GM12878 (cell line): ENCODE measurements around the gene HTR1D. TPM values are rescaled to one million over a fixed set of nuclear protein-coding genes. Genes with fewer than 3 reads are reported as not detected.

Source experiments
- ATAC-seq: fragments of 200-7000 bp; cut with Tn5 transposase; 3 replicates; pipeline ENCODE4 v1.9.1; 2020; ENCODE audit warnings: mild to moderate bottlenecking, moderate library complexity
- BruUV-seq: library from RNA; stranded (reverse); fragments of 400-500 nt; replicated peaks from 2 replicates; lab custom pipeline; 2021; lab: Mats Ljungman, UMichigan
- CTCF ChIA-PET: fragments of 300-600 bp; sonication (Branson Sonifier 250); formaldehyde crosslinking; extraction: SDS; loops from one replicate; lab custom pipeline; 2021; ENCODE audit warnings: inconsistent platforms; lab: Yijun Ruan, JAX
- POLR2A ChIA-PET: fragments of 350-600 bp; formaldehyde crosslinking; extraction: SDS; loops from one replicate; lab custom pipeline; 2021; ENCODE audit warnings: inconsistent platforms; lab: Charles Lee
- RAD21 ChIA-PET: fragments of 300-600 bp; sonication (Branson Sonifier 250); formaldehyde crosslinking; loops from one replicate; lab custom pipeline; 2023; ENCODE audit warnings: antibody characterized with exemption; ENCODE audit not compliant: unreplicated experiment; lab: Charles Lee
- SMC1A ChIA-PET: fragments of 300-600 bp; sonication (Branson Sonifier 250); formaldehyde crosslinking; loops from one replicate; lab custom pipeline; 2023; ENCODE audit not compliant: unreplicated experiment, uncharacterized antibody; lab: Charles Lee
- DNase-seq: peaks from one replicate; pipeline ENCODE4 v3.0.0-alpha.2; 2011; ENCODE audit warnings: low read depth, low spot score
- FAIRE-seq: peaks from 3 replicates; lab custom pipeline; 2011; peaks lifted over from hg19 to GRCh38; lab: Jason Lieb, UNC
- H2AFZ ChIP-seq: 2 replicates; pipeline ENCODE4 v1.6.0; 2011; ENCODE audit warnings: low read depth, low read length, control low read depth; ENCODE audit not compliant: control insufficient read depth
- H3K27ac ChIP-seq: 2 replicates; pipeline ENCODE4 v1.5.1; 2011; ENCODE audit warnings: control low read depth; ENCODE audit not compliant: control insufficient read depth, insufficient read depth
- H3K27me3 ChIP-seq, 2 experiments: replicated peaks in 1 of 2; 2 replicates each; pipeline versions ENCODE4 v1.6.0 to v1.6.1; 2011; ENCODE audit warnings: low read length in 1 of 2; ENCODE audit not compliant: control insufficient read depth in 2 of 2, insufficient read depth in 2 of 2
- H3K36me3 ChIP-seq, 2 experiments: 2 replicates each; pipeline ENCODE4 v1.5.1; 2011; ENCODE audit warnings: low read length in 1 of 2; ENCODE audit not compliant: control insufficient read depth in 2 of 2, insufficient read depth in 2 of 2
- H3K4me1 ChIP-seq: 2 replicates; pipeline ENCODE4 v1.6.1; 2011; ENCODE audit warnings: mild to moderate bottlenecking, low read length, moderate library complexity, mixed read lengths; ENCODE audit not compliant: control insufficient read depth, insufficient read depth
- H3K4me2 ChIP-seq: 2 replicates; pipeline ENCODE4 v1.6.0; 2011; ENCODE audit warnings: control low read depth; ENCODE audit not compliant: control insufficient read depth, insufficient read depth
- H3K4me3 ChIP-seq: fragments of 200-600 bp; sonication (generic); 2 replicates; pipeline ENCODE4 v1.5.1; 2016
- H3K79me2 ChIP-seq: 2 replicates; pipeline ENCODE4 v1.6.0; 2011; ENCODE audit warnings: low read length; ENCODE audit not compliant: control insufficient read depth, insufficient read depth
- H3K9ac ChIP-seq: 2 replicates; pipeline ENCODE4 v1.8.0; 2011; ENCODE audit warnings: low read length, control low read depth, mixed read lengths; ENCODE audit not compliant: control insufficient read depth, insufficient read depth
- H3K9me3 ChIP-seq: replicated peaks from 3 replicates; pipeline ENCODE4 v1.5.1; 2011; ENCODE audit warnings: mild to moderate bottlenecking, low read length; ENCODE audit not compliant: control insufficient read depth, insufficient read depth
- H4K20me1 ChIP-seq: 2 replicates; pipeline ENCODE4 v1.6.0; 2011; ENCODE audit not compliant: control insufficient read depth, insufficient read depth
- BMI1 ChIP-seq: fragments of 450-650 bp; IDR thresholded peaks from 2 replicates; pipeline ENCODE4 v1.6.1; 2016; ENCODE audit warnings: mild to moderate bottlenecking, moderate library complexity, borderline replicate concordance
- CUX1 ChIP-seq: IDR thresholded peaks from 2 replicates; pipeline ENCODE4 v1.6.1; 2012; ENCODE audit warnings: improper control_type of control experiment, low read depth, low read length; ENCODE audit not compliant: insufficient replicate concordance
- EGR1 ChIP-seq, 2 experiments: IDR thresholded peaks; 1 replicate in 1 of 2; 2 replicates in 1 of 2; pipeline ENCODE4 v1.6.1; 2011 to 2012; ENCODE audit warnings: low read depth in 2 of 2, low read length in 2 of 2, borderline replicate concordance in 1 of 2, mild to moderate bottlenecking in 1 of 2, moderate library complexity in 1 of 2
- ELK1 ChIP-seq: IDR thresholded peaks from 2 replicates; pipeline ENCODE4 v1.6.1; 2012; ENCODE audit warnings: low read depth, low read length, improper control_type of control experiment
- HCFC1 ChIP-seq: fragments of 150-350 bp; IDR thresholded peaks from 2 replicates; pipeline ENCODE4 v1.6.1; 2014; ENCODE audit warnings: low read length
- LARP7 ChIP-seq: fragments of 450-650 bp; IDR thresholded peaks from 2 replicates; pipeline ENCODE4 v1.6.1; 2017; ENCODE audit warnings: mild to moderate bottlenecking
- NR2C1 ChIP-seq: fragments of 450-650 bp; IDR thresholded peaks from 2 replicates; pipeline ENCODE4 v1.6.1; 2017; ENCODE audit warnings: antibody characterized with exemption, mild to moderate bottlenecking, moderate library complexity
- RB1 ChIP-seq: fragments of 450-650 bp; formaldehyde crosslinking; IDR thresholded peaks from 2 replicates; pipeline ENCODE4 v1.6.1; 2017; ENCODE audit warnings: mild to moderate bottlenecking, borderline replicate concordance
- RBBP5 ChIP-seq: fragments of 200-600 bp; sonication (generic); conservative IDR thresholded peaks from 2 replicates; pipeline ENCODE4 v1.6.1; 2016
- SIN3A ChIP-seq: IDR thresholded peaks from 2 replicates; pipeline ENCODE4 v1.6.1; 2012; ENCODE audit warnings: low read depth, low read length, improper control_type of control experiment
- SMC3 ChIP-seq: IDR thresholded peaks from 2 replicates; pipeline ENCODE4 v1.6.1; 2011; ENCODE audit warnings: low read length, improper control_type of control experiment, borderline replicate concordance
- STAT3 ChIP-seq: IDR thresholded peaks from 2 replicates; pipeline ENCODE4 v1.6.1; 2011; ENCODE audit warnings: low read depth, low read length, improper control_type of control experiment
- TCF7 ChIP-seq: IDR thresholded peaks from 2 replicates; pipeline ENCODE4 v1.6.1; 2014; ENCODE audit warnings: antibody characterized with exemption, borderline replicate concordance
- ZNF687 ChIP-seq: fragments of 450-650 bp; IDR thresholded peaks from 2 replicates; pipeline ENCODE4 v1.6.1; 2017; ENCODE audit warnings: mild to moderate bottlenecking, moderate library complexity
- WGBS: methylation state at CpG from one replicate; pipeline ENCODE4 v1.1.6; 2016; ENCODE audit warnings: low lambda C conversion rate; ENCODE audit not compliant: insufficient replicate concordance, insufficient coverage; ENCODE audit errors: missing lambda C conversion rate; 5-methylcytosine and 5-hydroxymethylcytosine counted together
- in situ Hi-C: fragments of 300-500 bp; cut with MboI; formaldehyde crosslinking; loops from 9 replicates; pipeline ENCODE4 v1.14.3; 2018; ENCODE audit warnings: mixed read lengths
- intact Hi-C: fragments of 100-400 bp; cut with micrococcal nuclease; formaldehyde crosslinking; loops from one replicate; pipeline ENCODE4 v1.14.2; 2022; ENCODE audit not compliant: unreplicated experiment
- polyA plus RNA-seq, 11 experiments: library from polyadenylated mRNA; depleted of rRNA in 4 of 11; unstranded in 6 of 11; stranded (reverse) in 5 of 11; fragments of >200 nt; fragmentation: Nextera tagmentation in 4 of 11; fragmentation: Illumina TruSeq in 1 of 11; extraction: Ambion mirVana in 4 of 11; extraction: Trizol in 1 of 11; gene quantifications; 1 replicate in 1 of 11; 2 replicates in 10 of 11; pipeline versions ENCODE4 v1.2.1 to v1.2.3, GENCODE V29; 2011 to 2016; ENCODE audit warnings: inconsistent platforms in 2 of 11, missing spikeins in 2 of 11, low read depth in 1 of 11
- total RNA-seq, 4 experiments: library from RNA; depleted of rRNA in 3 of 4; stranded (reverse); fragments of >200 nt in 3 of 4; fragmentation: Illumina TruSeq in 1 of 4; extraction: Trizol in 1 of 4; gene quantifications; 2 replicates each; pipeline versions ENCODE4 v1.2.1 to v1.2.3, GENCODE V29; 2013 to 2021

HTR1D gene
- total and polyA plus RNA-seq, 10 of the 15 experiments (the other 5 are each of a cell fraction or from before 2014, with no cell fraction given), result 0.07 TPM; not detected in 9

- Histone ChIP-seq H3K36me3 (no peaks in the 10 kb centered on the region), H3K27me3 (no peaks in the 10 kb centered on the region), H3K79me2 (peaks cover 29% of the 10 kb centered on the region), H3K9me3 (no peaks in the 10 kb centered on the region), H2AFZ (peak overlapping the region; percentile 79), H4K20me1 (no peaks in the 10 kb centered on the region), H3K9ac (peak overlapping the region; percentile 70), H3K27ac (peak overlapping the region; percentile 50), H3K4me3 (peak overlapping the region; percentile 95), H3K4me2 (peak overlapping the region; percentile 77; the same call in 1 of the 2 replicates), H3K4me1 (peaks cover 7% of the 10 kb centered on the region)
- CTCF ChIA-PET, result interaction anchor here (1.8 to 6.9 kb wide), 3 partner anchors 14 to 68 kb away, joined by 5 to 41 read pairs (median 13); no protein-coding TSS in a partner anchor
- DNase-seq (no peak), ATAC-seq (peak; percentile 54), FAIRE-seq (no peak)
- BruUV-seq, result no TSS peak
- intact Hi-C loops, result no loop called here
- no CpG with 5 or more reads among the region's 49 CpGs for WGBS
- in situ Hi-C loops, result no loop called here
- POLR2A ChIA-PET, result interaction anchor here (0.5 to 1.5 kb wide), 4 partner anchors 18 to 69 kb away, joined by 3 read pairs; no protein-coding TSS in a partner anchor
- RAD21 ChIA-PET, result interaction anchor here (1.0 to 4.3 kb wide), 7 partner anchors 11 to 148 kb away, joined by 3 to 17 read pairs (median 4); no protein-coding TSS in a partner anchor
- SMC1A ChIA-PET, result interaction anchor here (1.4 to 8.2 kb wide), 3 partner anchors 14 to 68 kb away, joined by 3 to 65 read pairs (median 3); no protein-coding TSS in a partner anchor
- no peak for TF ChIP-seq STAT3
- TF ChIP-seq BMI1, result no peak
- no peak for TF ChIP-seq CUX1
- no peak for TF ChIP-seq LARP7
- no peak for TF ChIP-seq NR2C1
- no peak for TF ChIP-seq EGR1 (IDR thresholded peaks at IDR 0.05; ENCODE audit: borderline replicate concordance in 1 of 2, low read depth in 2 of 2, low read length in 2 of 2)
- no peak for TF ChIP-seq HCFC1
- TF ChIP-seq ZNF687, result no peak
- TF ChIP-seq SIN3A, result no peak
- TF ChIP-seq ELK1, result no peak
- no peak for TF ChIP-seq SMC3
- no peak for TF ChIP-seq RBBP5
- no peak for TF ChIP-seq RB1
- no peak for TF ChIP-seq TCF7
Measured at GRCh38 chr1:23168079-23168444, 49.2 kb downstream of the HTR1D start.
